Measurements from ENCODE around the gene BAG1. TPM values are rescaled to one million over a fixed set of nuclear protein-coding genes. Genes with fewer than 3 reads are reported as not detected.

The BAG1 gene
- polyA plus RNA-seq = 100 to 1,000 TPM in 2 of 3 donors, 10 to 100 TPM in 1; 94.7 to 164 (median 137) TPM

GRCh38 chr9:33264473-33265177 is at the start of gene BAG1, which contains the start of gene CHMP5:
BAG1 (minus strand) TSS chr9:33264708.
CHMP5 (plus strand) TSS chr9:33265049; CDS start chr9:33265079, 30 bp downstream.
- Mint-ChIP-seq H3K9me3 (no peaks in the 10 kb centered on the region), H3K36me3 (peaks cover 14 to 34% (median 17%) of the 10 kb centered on the region in 3 donors), H3K27ac (peak within 1 kb of the TSS; percentile 95 to 99 (median 98)), H3K4me1 (peaks cover 31 to 71% of the 10 kb centered on the region in 2 donors), H3K4me3 (peak within 1 kb of the TSS; percentile 91 to 99 (median 97)), H3K27me3 (ENCODE audit: low read depth in 3 of 3) (peaks cover 3 to 9% (median 4%) of the 10 kb centered on the region in 3 donors)
- peak; percentile 99 for DNase-seq

GRCh38 chr9:33311953-33312352 is 47.4 kb upstream of the BAG1 start:
- H3K4me3 Mint-ChIP-seq = no peak overlapping the region
- no peaks in the 10 kb centered on the region for H3K4me1 Mint-ChIP-seq
- peaks cover 21 to 58% (median 36%) of the 10 kb centered on the region in 3 donors for H3K36me3 Mint-ChIP-seq

GRCh38 chr9:33310748-33311147 is 46.2 kb upstream of the BAG1 start:
- Mint-ChIP-seq H3K27me3 (ENCODE audit: low read depth in 3 of 3) (peaks cover 0 to 2% (median 0%) of the 10 kb centered on the region in 3 donors), H3K4me3 (no peak overlapping the region), H3K27ac (peak overlapping the region in 1 of 6 donors; percentile 21), H3K4me1 (no peaks in the 10 kb centered on the region), H3K9me3 (no peaks in the 10 kb centered on the region), H3K36me3 (peaks cover 21 to 50% (median 27%) of the 10 kb centered on the region in 3 donors)
- DNase-seq = no peak

More at GRCh38 chr9:33311953-33312352, 47.4 kb upstream of the BAG1 start:
- Mint-ChIP-seq H3K9me3 (no peaks in the 10 kb centered on the region), H3K27ac (no peak overlapping the region), H3K27me3 (ENCODE audit: low read depth in 3 of 3) (no peaks in the 10 kb centered on the region)
- DNase-seq = no peak

- Mint-ChIP-seq H3K27ac (no peak overlapping the region), H3K27me3 (ENCODE audit: low read depth in 3 of 3) (peaks cover 0 to 2% (median 0%) of the 10 kb centered on the region in 3 donors), H3K36me3 (peaks cover 16 to 45% (median 22%) of the 10 kb centered on the region in 3 donors), H3K9me3 (no peaks in the 10 kb centered on the region), H3K4me3 (no peak overlapping the region), H3K4me1 (no peaks in the 10 kb centered on the region)
- no peak for DNase-seq
These were observed 45.4 kb upstream of the BAG1 start for GRCh38 chr9:33309903-33310302.

GRCh38 chr9:33307067-33307466 is 42.6 kb upstream of the BAG1 start:
- H3K4me3 Mint-ChIP-seq = no peak overlapping the region
- no peaks in the 10 kb centered on the region for H3K4me1 Mint-ChIP-seq
- DNase-seq = no peak
- H3K36me3 Mint-ChIP-seq = peaks cover 10 to 33% (median 13%) of the 10 kb centered on the region in 3 donors
- peaks cover 0 to 2% (median 0%) of the 10 kb centered on the region in 3 donors for H3K27me3 Mint-ChIP-seq (ENCODE audit: low read depth in 3 of 3)
- H3K9me3 Mint-ChIP-seq = no peaks in the 10 kb centered on the region
- H3K27ac Mint-ChIP-seq = no peak overlapping the region

GRCh38 chr9:33306037-33306436 is 41.5 kb upstream of the BAG1 start:
- Mint-ChIP-seq H3K36me3 (peaks cover 7 to 29% (median 13%) of the 10 kb centered on the region in 3 donors), H3K4me1 (peaks cover 0 to 2% of the 10 kb centered on the region in 2 donors), H3K27me3 (ENCODE audit: low read depth in 3 of 3) (peaks cover 0 to 2% (median 0%) of the 10 kb centered on the region in 3 donors), H3K27ac (no peak overlapping the region), H3K9me3 (no peaks in the 10 kb centered on the region), H3K4me3 (no peak overlapping the region)
- no peak for DNase-seq

- Mint-ChIP-seq H3K9me3 (no peaks in the 10 kb centered on the region), H3K4me3 (no peak overlapping the region), H3K4me1 (peaks cover 6 to 12% of the 10 kb centered on the region in 2 donors), H3K27ac (no peak overlapping the region), H3K36me3 (peaks cover 6 to 27% (median 11%) of the 10 kb centered on the region in 3 donors), H3K27me3 (ENCODE audit: low read depth in 3 of 3) (peaks cover 0 to 2% (median 0%) of the 10 kb centered on the region in 3 donors)
- no peak for DNase-seq
These were observed 39.9 kb upstream of the BAG1 start for GRCh38 chr9:33304362-33304761.

GRCh38 chr9:33300546-33300945 is 36.0 kb upstream of the BAG1 start:
- H3K27me3 Mint-ChIP-seq (ENCODE audit: low read depth in 3 of 3) = peaks cover 0 to 2% (median 2%) of the 10 kb centered on the region in 3 donors
- H3K4me1 Mint-ChIP-seq = peaks cover 37 to 50% of the 10 kb centered on the region in 2 donors
- no peak overlapping the region for H3K4me3 Mint-ChIP-seq
- peak overlapping the region in 1 of 6 donors; percentile 32 for H3K27ac Mint-ChIP-seq
- peaks cover 10 to 36% (median 20%) of the 10 kb centered on the region in 3 donors for H3K36me3 Mint-ChIP-seq
- DNase-seq = no peak
- H3K9me3 Mint-ChIP-seq = no peaks in the 10 kb centered on the region

- no peak for DNase-seq
- Mint-ChIP-seq H3K4me1 (peaks cover 58 to 77% of the 10 kb centered on the region in 2 donors), H3K4me3 (no peak overlapping the region), H3K27me3 (ENCODE audit: low read depth in 3 of 3) (peaks cover 0 to 3% (median 2%) of the 10 kb centered on the region in 3 donors), H3K27ac (peak overlapping the region in 5 of 6 donors; percentile 3 to 52 (median 9)), H3K36me3 (peaks cover 7 to 40% (median 27%) of the 10 kb centered on the region in 3 donors), H3K9me3 (no peaks in the 10 kb centered on the region)
These were observed 32.9 kb upstream of the BAG1 start for GRCh38 chr9:33297432-33297831.

GRCh38 chr9:33295571-33295970 is 31.1 kb upstream of the BAG1 start:
- H3K4me1 Mint-ChIP-seq = peaks cover 76 to 90% of the 10 kb centered on the region in 2 donors
- no peaks in the 10 kb centered on the region for H3K9me3 Mint-ChIP-seq
- peaks cover 7 to 35% (median 21%) of the 10 kb centered on the region in 3 donors for H3K36me3 Mint-ChIP-seq

GRCh38 chr9:33294670-33295432 is 30.3 kb upstream of the BAG1 start:
- peak overlapping the region in 3 of 6 donors; percentile 32 to 75 (median 73) for H3K27ac Mint-ChIP-seq
- H3K27me3 Mint-ChIP-seq (ENCODE audit: low read depth in 3 of 3) = peaks cover 12 to 15% (median 14%) of the 10 kb centered on the region in 3 donors
- peaks cover 77 to 90% of the 10 kb centered on the region in 2 donors for H3K4me1 Mint-ChIP-seq
- peaks cover 7 to 30% (median 19%) of the 10 kb centered on the region in 3 donors for H3K36me3 Mint-ChIP-seq
- no peak overlapping the region for H3K4me3 Mint-ChIP-seq
- H3K9me3 Mint-ChIP-seq = no peaks in the 10 kb centered on the region
- no peak for DNase-seq

More at GRCh38 chr9:33295571-33295970, 31.1 kb upstream of the BAG1 start:
- Mint-ChIP-seq H3K27ac (peak overlapping the region in 2 of 6 donors; percentile 25 to 46), H3K27me3 (ENCODE audit: low read depth in 3 of 3) (peaks cover 5 to 9% (median 7%) of the 10 kb centered on the region in 3 donors), H3K4me3 (no peak overlapping the region)
- no peak for DNase-seq

GRCh38 chr9:33293782-33294181 is 29.3 kb upstream of the BAG1 start:
- Mint-ChIP-seq H3K9me3 (no peaks in the 10 kb centered on the region), H3K4me3 (no peak overlapping the region), H3K36me3 (peaks cover 7 to 28% (median 19%) of the 10 kb centered on the region in 3 donors), H3K4me1 (peaks cover 69 to 83% of the 10 kb centered on the region in 2 donors), H3K27ac (peak overlapping the region in 5 of 6 donors; percentile 25 to 100 (median 73)), H3K27me3 (ENCODE audit: low read depth in 3 of 3) (peaks cover 12 to 15% (median 14%) of the 10 kb centered on the region in 3 donors)
- DNase-seq = no peak

GRCh38 chr9:33291901-33292300 is 27.4 kb upstream of the BAG1 start:
- peak overlapping the region; percentile 43 to 96 (median 64) for H3K4me3 Mint-ChIP-seq
- H3K27ac Mint-ChIP-seq = peak overlapping the region; percentile 97 to 100 (median 99)
- H3K36me3 Mint-ChIP-seq = peaks cover 6 to 17% (median 11%) of the 10 kb centered on the region in 3 donors

More at GRCh38 chr9:33291901-33292300, 27.4 kb upstream of the BAG1 start:
- no peak for DNase-seq
- peaks cover 11 to 14% (median 12%) of the 10 kb centered on the region in 3 donors for H3K27me3 Mint-ChIP-seq (ENCODE audit: low read depth in 3 of 3)
- no peaks in the 10 kb centered on the region for H3K9me3 Mint-ChIP-seq
- peaks cover 56 to 74% of the 10 kb centered on the region in 2 donors for H3K4me1 Mint-ChIP-seq

Data from immature natural killer cell (primary cell).